AG20443 (cell line): ENCODE measurements around the gene ADIPOR2.
"Not testable (repeated sequence)": the region's sequence is repeated elsewhere in the genome, so short reads cannot be mapped to it uniquely, and the experiment has no call there.

Experiments
- DNase-seq: peaks from one replicate; pipeline ENCODE4 v3.0.0; 2012; ENCODE audit warnings: low spot score, mixed read lengths

ADIPOR2 gene

GRCh38 chr12:1665366-1665765, 25.5 kb upstream of the ADIPOR2 start:
- DNase-seq: no peak

- DNase-seq: no peak
Observed at GRCh38 chr12:1666215-1666614, 24.7 kb upstream of the ADIPOR2 start.

- no peak for DNase-seq
Observed at GRCh38 chr12:1666685-1667162, 24.1 kb upstream of the ADIPOR2 start.

- DNase-seq: no peak
Observed at GRCh38 chr12:1668833-1669543, 21.9 kb upstream of the ADIPOR2 start.

GRCh38 chr12:1670358-1671268, 20.3 kb upstream of the ADIPOR2 start:
- DNase-seq: no peak

- no peak for DNase-seq
Observed at GRCh38 chr12:1676043-1676442, 14.8 kb upstream of the ADIPOR2 start.

- peak; percentile 52 for DNase-seq
Observed at GRCh38 chr12:1680804-1681492, 9.9 kb upstream of the ADIPOR2 start.

- DNase-seq: no peak
Observed at GRCh38 chr12:1681493-1681807, 9.4 kb upstream of the ADIPOR2 start.

GRCh38 chr12:1688086-1688710, 2.7 kb upstream of the ADIPOR2 start:
- no peak for DNase-seq

- peak; percentile 55 for DNase-seq
Observed at GRCh38 chr12:1691123-1692007, 495 bp downstream of the ADIPOR2 start.

- no peak for DNase-seq
Observed at GRCh38 chr12:1692226-1692625, 1.4 kb downstream of the ADIPOR2 start.

- DNase-seq: no peak
Observed at GRCh38 chr12:1692895-1693610, 2.2 kb downstream of the ADIPOR2 start.

GRCh38 chr12:1695097-1695496, 4.2 kb downstream of the ADIPOR2 start:
- not testable (repeated sequence) for DNase-seq

- no peak for DNase-seq
Observed at GRCh38 chr12:1695886-1696670, 5.2 kb downstream of the ADIPOR2 start.

- DNase-seq: no peak
Observed at GRCh38 chr12:1696800-1697199, 5.9 kb downstream of the ADIPOR2 start.

- no peak for DNase-seq
Observed at GRCh38 chr12:1697271-1697670, 6.4 kb downstream of the ADIPOR2 start.

- DNase-seq: no peak
Observed at GRCh38 chr12:1698720-1699119, 7.8 kb downstream of the ADIPOR2 start.

GRCh38 chr12:1702713-1703112, 11.8 kb downstream of the ADIPOR2 start:
- no peak for DNase-seq
